ENCODE results near the gene HOXA4. TPM values are rescaled to one million over a fixed set of nuclear protein-coding genes. Genes with fewer than 3 reads are reported as not detected.
A peak's percentile ranks its signal among the peaks of the same experiment; 100 is the strongest.

HOXA4 gene
- total RNA-seq, 4 donors from 2014 or later: 0.14 to 7.7 (median 0.26) TPM; not detected in 1

- no peaks in the 10 kb centered on the region for H3K4me1 ChIP-seq
These were observed 47.3 kb upstream of the HOXA4 start for GRCh38 chr7:27177795-27178320.

GRCh38 chr7:27176962-27177794 is 46.6 kb upstream of the HOXA4 start:
- intact Hi-C loops (cut with DNase I; ENCODE audit: low total_unique reads): no loop called here

More at GRCh38 chr7:27177795-27178320, 47.3 kb upstream of the HOXA4 start:
- Histone ChIP-seq H3K27ac (peak overlapping the region; percentile 94 to 96), H3K27me3 (no peaks in the 10 kb centered on the region), H3K4me3 (peak overlapping the region; percentile 58 to 66), H3K9me3 (no peaks in the 10 kb centered on the region), H3K36me3 (no peaks in the 10 kb centered on the region)
- TF ChIP-seq CTCF (IDR thresholded peaks at IDR 0.05): no peak
- no peak for TF ChIP-seq POLR2A (IDR thresholded peaks at IDR 0.05)
- intact Hi-C loops (cut with DNase I; ENCODE audit: low total_unique reads): no loop called here
- DNase-seq: peak in 1 of 2 donors; percentile 14

GRCh38 chr7:27176524-27176845 is 45.9 kb upstream of the HOXA4 start:
- no peaks in the 10 kb centered on the region for H3K4me1 ChIP-seq
- H3K36me3 ChIP-seq: no peaks in the 10 kb centered on the region
- H3K4me3 ChIP-seq: peak overlapping the region; percentile 58 to 66
- H3K9me3 ChIP-seq: no peaks in the 10 kb centered on the region
- H3K27me3 ChIP-seq: no peaks in the 10 kb centered on the region
- H3K27ac ChIP-seq: peak overlapping the region; percentile 94 to 96
- no peak for TF ChIP-seq POLR2A (IDR thresholded peaks at IDR 0.05)
- TF ChIP-seq CTCF (IDR thresholded peaks at IDR 0.05): no peak
- DNase-seq: peak in 1 of 2 donors; percentile 17
- intact Hi-C loops (cut with DNase I; ENCODE audit: low total_unique reads): no loop called here

More at GRCh38 chr7:27176962-27177794, 46.6 kb upstream of the HOXA4 start:
- Histone ChIP-seq H3K27me3 (no peaks in the 10 kb centered on the region), H3K4me3 (peak overlapping the region; percentile 58 to 66), H3K4me1 (no peaks in the 10 kb centered on the region), H3K36me3 (no peaks in the 10 kb centered on the region), H3K9me3 (no peaks in the 10 kb centered on the region), H3K27ac (peak overlapping the region; percentile 94 to 96)
- no peak for TF ChIP-seq CTCF (IDR thresholded peaks at IDR 0.05)
- TF ChIP-seq POLR2A (IDR thresholded peaks at IDR 0.05): no peak
- DNase-seq: peak; percentile 33 to 34

- H3K27ac ChIP-seq: peak overlapping the region; percentile 94 to 96
- H3K4me1 ChIP-seq: no peaks in the 10 kb centered on the region
- intact Hi-C loops (cut with DNase I; ENCODE audit: low total_unique reads): no loop called here
- no peaks in the 10 kb centered on the region for H3K27me3 ChIP-seq
- no peaks in the 10 kb centered on the region for H3K36me3 ChIP-seq
- H3K9me3 ChIP-seq: no peaks in the 10 kb centered on the region
- DNase-seq: peak; percentile 27 to 44
- peak overlapping the region; percentile 58 to 66 for H3K4me3 ChIP-seq
- no peak for TF ChIP-seq POLR2A (IDR thresholded peaks at IDR 0.05)
- TF ChIP-seq CTCF (IDR thresholded peaks at IDR 0.05): no peak
These were observed 45.3 kb upstream of the HOXA4 start for GRCh38 chr7:27175626-27176523.
